Posterior cingulate gyrus (tissue), 11 donors: ENCODE results near the gene GPALPP1.
"Not testable (repeated sequence)": the region's sequence is repeated elsewhere in the genome, so short reads cannot be mapped to it uniquely, and the experiment has no call there.

ENCODE experiments used
- DNase-seq, 10 donors: peaks; one replicate each; pipeline versions ENCODE4 v3.0.0 to v3.0.0-alpha.2; 2020 to 2021; ENCODE audit warnings: mixed read lengths in 3 of 10
- intact Hi-C: fragments of 100-400 bp; cut with DNase I; formaldehyde crosslinking; loops from one replicate; pipeline ENCODE4 v1.15.1; 2023

The GPALPP1 gene

DNA sequence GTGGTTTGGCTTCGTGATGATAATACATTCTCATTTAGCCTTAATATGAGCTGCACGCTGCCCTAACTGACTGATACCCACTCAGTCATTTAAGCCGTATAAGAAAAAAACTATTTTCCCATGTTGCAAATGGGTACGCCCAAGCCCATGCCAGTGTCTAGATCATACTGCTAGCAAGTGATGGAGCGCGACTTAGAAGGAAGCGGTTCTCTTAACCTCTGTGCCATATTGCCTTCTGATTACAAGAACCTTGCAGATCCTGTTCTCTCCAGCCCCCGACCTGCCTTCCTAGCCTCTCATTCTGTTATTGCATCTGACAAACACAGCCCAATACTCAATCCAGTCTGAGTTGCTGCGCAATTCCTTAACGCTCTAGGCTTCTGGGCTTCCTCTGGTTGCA lies 603 bp downstream of the GPALPP1 start:
- intact Hi-C loops: no loop called here
- DNase-seq: no peak

DNA sequence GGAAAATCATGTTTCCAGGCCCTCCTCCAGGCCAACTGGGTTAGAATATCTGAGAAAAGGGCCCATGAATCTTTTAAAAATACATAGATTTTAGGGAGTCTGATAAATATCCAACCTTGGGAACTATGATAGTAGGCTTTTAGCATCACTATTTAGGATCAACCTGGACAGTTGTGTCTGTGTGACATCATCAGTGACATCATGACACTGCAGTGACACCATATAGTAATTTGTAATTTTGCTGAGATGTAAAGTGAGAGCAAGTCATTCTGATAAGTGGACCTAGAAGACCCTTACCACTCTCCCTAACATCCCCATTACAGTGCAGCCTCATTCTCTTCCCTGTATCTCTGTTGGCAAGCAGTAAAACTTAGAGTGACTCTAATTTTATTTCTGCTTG lies 14.1 kb downstream of the GPALPP1 start:
- intact Hi-C loops: no loop called here
- DNase-seq: no peak

DNA sequence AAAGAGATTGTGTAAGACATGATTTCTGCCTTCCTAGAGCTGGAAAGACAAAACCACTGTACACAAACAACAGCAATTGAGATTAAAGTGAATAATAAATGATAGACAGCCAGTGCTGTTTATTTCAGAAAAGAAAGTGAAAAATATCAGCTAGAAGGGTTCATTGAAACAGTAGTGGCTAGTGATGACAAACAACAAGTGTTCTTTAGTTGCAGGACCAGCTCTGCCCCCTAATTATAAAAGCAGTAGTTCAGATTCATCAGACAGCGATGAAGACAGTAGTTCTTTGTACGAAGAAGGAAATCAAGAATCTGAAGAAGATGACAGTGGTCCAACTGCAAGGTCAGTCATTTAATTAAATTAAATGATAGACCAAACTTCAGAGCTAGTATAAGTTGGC lies 14.8 kb downstream of the GPALPP1 start:
- intact Hi-C loops: no loop called here
- DNase-seq: no peak

DNA sequence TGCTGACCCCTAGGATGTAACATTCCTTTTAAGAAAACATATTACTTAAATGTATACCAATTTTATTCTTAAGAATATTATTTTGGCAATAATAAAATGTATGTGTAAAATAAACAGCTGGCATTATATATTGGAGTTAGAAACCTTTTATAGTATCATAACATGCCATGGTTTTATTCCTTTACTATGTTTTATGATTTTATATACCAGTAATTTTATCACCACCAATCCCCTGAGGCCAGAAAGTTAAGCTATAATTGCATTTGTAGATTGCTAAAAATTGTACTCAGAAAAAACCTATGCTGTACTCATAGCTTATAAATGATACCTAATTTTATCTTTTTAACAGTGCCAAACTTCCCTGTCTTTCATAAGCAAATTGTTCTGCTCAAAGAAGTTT lies 17.9 kb downstream of the GPALPP1 start:
- intact Hi-C loops: no loop called here
- DNase-seq: no peak

DNA sequence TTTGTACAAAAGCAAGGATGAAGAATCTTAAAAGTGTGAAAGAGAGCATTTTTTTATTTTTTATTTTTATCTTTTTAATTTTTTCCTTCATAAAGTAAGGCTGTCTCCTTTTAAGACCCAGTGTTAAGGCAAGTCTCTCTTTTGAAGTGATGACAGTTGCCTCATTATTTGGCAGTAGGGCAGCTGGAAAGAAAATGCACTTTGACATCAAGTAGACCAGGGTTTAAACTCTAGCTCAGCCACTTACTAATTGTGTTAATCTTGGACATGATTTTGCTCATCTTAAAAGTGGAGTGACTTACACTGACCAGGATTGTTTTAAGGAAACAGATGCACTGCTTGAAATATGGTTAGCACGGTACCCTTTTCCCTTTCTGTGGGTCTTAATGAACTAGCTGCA lies 18.5 kb downstream of the GPALPP1 start:
- no peak for DNase-seq
- intact Hi-C loops: no loop called here

DNA sequence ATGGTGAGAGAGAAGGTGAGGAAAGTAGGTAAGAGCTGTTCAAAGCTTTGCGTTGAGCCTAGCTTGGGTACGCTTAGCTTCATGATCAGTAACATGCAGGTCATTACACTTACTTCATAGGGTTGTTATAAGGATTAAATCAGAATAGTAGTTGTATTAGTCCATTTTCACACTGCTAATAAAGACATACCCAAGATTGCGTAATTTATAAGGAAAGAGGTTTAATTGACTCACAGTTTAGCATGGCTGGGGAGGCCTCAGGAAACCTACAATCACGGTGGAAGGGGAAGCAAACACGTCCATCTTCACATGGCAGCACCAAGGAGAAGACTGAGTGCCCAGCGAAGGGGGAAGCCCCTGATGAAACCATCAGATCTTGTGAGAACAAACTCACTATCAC lies 21.9 kb downstream of the GPALPP1 start:
- DNase-seq: no peak
- intact Hi-C loops: no loop called here

DNA sequence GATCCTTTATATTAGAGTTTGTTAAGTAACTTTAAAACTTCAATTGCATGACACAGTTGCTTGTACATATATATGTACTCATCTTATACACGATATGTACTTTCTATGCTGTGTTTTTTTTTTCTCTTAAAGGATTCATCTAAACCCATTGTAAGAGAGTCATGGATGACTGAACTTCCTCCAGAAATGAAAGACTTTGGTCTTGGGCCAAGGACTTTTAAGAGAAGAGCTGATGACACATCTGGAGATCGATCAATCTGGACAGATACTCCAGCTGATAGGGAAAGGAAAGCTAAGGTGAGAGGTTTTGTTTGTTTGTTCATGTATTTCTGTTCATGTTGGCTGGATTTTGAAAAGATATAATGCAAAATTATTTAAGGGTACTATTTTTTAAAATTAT lies 26.0 kb downstream of the GPALPP1 start:
- no peak for DNase-seq
- intact Hi-C loops: no loop called here

DNA sequence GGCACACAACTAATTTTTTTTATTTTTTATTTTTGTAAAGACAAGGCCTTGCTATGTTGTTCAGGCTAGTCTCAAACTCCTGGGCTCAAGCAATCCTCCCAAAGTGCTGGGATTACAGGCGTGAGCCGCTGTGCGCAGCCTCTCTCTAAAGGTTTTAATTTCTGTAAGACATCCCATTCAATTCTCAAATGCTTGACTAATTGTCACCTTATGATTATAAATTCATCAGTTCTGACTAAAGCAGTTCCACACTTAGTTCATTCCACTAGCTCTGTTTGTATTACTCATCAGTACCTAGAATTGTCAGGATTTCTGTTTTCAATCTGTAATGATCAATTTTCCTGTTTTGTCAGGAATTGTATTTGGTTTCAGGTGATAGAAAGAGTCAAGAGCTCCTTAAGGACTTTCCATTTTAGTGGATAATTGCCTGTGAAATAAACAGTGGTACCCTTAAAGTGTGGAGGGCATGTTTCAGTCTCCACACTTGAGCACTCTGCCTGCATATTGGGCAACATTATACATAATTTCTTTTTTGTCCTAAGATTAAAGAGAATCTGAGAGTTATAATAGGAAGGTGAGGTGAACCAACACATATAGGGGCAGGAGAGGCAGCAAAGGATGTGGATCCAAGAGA lies 27.6 kb downstream of the GPALPP1 start:
- intact Hi-C loops: no loop called here
- no peak for DNase-seq

DNA sequence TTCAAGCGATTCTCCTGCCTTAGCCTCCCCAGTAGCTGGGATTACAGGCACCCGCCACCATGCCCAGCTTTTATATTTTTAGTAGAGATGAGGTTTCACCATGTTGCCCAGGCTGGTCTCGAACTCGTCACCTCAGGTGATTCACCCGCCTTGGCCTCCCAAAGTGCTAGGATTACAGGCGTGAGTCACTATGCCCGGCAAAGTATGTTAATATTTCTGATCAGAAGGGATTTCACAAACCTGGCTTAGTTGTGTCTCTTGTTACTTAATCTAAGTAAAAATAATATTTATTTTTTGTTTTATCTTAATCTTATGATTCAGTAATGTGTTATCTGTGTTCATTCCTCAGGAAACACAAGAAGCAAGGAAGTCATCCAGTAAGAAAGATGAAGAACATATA lies 30.6 kb downstream of the GPALPP1 start:
- DNase-seq, intact Hi-C loops: not testable (repeated sequence)

DNA sequence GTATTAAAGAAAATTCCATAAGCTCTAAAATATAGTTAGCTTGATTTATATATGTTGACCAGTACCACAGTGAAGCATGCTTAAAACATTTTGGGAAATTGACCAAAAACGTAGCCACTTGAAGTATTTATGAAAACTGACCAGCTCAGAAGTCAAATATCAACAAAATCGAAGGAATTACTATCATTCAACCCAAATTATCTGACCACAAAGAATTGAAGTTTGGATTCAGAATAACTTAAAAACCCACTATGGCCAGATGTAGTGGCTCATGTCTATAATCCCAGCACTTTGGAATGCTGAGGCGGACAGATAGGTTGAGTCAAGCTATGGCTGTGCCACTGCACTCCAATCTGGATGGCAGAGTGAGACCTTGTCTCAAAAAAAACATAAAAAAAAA lies 31.9 kb downstream of the GPALPP1 start:
- no peak for DNase-seq
- intact Hi-C loops: no loop called here

DNA sequence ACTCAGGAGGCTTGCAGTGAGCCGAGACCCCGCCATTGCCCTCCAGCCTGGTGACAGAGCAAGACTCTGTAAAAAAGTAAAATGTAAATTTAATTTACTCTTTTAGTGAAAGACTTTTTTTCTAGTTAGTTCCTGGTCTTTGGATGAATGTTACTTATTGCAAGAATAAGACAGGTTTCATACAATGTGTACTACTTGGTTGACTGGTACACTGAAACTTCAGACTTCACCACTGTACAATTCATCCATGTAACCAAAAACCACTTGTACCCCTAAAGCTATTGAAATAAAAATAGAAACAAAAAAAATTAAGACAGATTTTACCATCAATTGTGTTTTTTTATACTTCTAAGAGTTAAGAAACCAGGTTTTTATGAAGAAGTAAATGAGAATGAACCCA lies 35.5 kb downstream of the GPALPP1 start:
- DNase-seq: no peak
- intact Hi-C loops: no loop called here

DNA sequence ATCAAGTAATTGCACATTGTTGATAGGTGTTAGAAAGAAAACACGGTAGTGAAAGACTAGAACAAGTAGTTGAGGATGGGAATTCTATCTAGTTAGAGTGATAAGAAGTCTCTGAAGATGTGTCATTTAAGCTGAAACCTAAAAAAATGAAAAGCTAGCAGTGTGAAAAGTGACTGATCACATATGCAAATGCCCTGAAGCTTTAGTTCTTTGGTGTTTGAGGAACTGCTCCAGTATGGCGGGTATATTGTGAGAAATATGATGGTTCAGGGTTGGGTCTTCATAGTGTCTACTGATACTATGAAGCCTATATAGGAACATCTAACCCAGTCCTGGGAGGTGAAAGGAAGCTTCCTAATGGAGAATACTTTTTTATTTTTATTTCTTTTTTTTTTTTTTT lies 45.0 kb downstream of the GPALPP1 start:
- intact Hi-C loops: no loop called here
- no peak for DNase-seq

DNA sequence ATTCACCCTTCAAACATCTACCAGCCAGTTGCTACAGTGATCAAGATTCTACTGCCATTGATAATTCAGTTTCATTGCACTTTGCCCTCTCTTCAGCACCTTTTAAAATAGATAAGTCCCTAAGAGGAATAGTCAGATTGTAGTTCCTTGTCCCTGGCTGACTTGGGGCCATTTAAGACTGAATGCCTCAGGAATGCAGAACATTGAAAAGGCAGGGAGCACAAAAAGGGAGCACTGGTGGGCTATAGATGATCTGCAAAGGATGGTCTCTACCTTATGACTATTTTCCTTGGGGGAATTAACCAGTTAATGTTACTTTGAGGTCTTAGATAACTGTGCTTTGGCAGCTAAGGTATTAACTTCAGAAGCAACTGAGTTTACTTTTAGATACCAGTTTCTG lies 46.9 kb downstream of the GPALPP1 start:
- DNase-seq: no peak
- intact Hi-C loops: no loop called here

DNA sequence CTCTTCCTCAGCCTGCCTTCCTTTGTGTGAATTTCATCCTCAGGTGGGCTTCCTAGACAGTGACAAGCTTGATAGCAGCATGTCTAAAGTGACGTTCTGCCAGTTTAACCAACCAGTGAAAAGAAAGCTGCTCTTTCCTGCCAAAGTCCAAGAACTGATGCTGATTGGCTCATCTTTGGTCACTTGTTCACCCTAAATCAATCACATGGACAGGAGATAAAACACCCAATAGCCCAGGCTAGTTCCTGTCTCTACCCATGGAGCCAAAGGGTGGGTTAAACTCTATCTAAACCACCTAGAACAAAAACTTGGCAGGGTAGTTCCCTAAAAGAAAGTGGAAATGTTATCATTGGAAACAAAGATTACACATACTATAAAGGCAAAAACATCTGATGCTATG lies 50.8 kb downstream of the GPALPP1 start:
- intact Hi-C loops: no loop called here
- no peak for DNase-seq

DNA sequence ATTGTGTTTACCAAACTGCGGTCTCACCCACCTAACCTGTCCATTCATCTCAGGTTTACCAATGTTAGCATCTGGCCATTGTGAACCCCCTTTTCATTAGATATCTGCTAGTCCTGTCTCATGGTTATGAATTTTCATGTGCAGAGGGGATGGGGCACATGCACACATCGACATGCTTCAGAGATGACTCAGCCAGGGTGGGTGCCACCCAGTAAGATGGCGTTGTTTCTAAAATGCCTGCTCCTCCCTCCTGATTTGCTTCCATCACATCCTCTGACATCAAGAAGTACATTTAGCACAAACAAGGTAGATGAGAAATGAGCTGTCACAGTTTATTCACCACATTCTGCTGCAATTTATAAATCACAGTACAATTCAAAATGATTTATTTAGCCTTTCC lies 51.3 kb downstream of the GPALPP1 start:
- intact Hi-C loops: no loop called here
- DNase-seq: no peak

DNA sequence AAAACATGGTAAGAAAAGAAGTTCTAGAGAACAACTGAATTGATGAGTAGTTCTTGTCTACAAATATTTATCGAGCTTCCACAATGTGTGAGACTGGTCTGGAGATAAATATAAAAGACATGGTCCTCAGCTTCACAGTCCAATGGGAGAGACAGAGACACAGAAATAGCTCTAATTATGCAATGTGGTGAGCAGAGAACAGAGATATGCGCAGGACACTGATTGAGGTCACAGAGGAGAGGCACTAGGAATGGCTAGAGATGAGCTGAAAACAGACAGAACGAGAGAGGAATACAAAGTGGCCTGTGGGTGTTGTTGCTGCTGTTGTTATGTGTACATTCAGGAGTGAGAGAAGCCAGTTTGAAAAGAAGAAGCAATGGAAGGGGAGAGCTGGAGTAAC lies 53.2 kb downstream of the GPALPP1 start:
- DNase-seq: no peak
- intact Hi-C loops: no loop called here

DNA sequence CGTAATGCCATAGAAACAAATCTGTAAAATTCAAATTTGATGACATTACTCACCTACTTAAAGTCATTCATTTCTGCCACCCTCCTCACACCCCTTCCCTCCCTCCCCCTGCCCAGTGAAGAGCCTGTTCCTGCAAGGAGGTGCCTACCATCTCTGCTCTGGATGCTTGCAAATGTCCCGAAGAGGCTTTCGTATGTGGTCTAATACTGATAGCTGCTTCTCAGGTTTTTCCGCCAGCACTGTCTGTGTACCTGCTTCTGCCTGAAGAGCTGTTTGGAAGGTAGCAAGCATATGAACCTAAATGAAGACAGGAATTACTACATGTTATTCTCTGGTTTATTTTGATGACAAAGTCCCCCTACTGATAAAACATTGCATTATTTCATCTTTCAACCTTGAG lies 57.1 kb downstream of the GPALPP1 start:
- no peak for DNase-seq
- intact Hi-C loops: no loop called here

DNA sequence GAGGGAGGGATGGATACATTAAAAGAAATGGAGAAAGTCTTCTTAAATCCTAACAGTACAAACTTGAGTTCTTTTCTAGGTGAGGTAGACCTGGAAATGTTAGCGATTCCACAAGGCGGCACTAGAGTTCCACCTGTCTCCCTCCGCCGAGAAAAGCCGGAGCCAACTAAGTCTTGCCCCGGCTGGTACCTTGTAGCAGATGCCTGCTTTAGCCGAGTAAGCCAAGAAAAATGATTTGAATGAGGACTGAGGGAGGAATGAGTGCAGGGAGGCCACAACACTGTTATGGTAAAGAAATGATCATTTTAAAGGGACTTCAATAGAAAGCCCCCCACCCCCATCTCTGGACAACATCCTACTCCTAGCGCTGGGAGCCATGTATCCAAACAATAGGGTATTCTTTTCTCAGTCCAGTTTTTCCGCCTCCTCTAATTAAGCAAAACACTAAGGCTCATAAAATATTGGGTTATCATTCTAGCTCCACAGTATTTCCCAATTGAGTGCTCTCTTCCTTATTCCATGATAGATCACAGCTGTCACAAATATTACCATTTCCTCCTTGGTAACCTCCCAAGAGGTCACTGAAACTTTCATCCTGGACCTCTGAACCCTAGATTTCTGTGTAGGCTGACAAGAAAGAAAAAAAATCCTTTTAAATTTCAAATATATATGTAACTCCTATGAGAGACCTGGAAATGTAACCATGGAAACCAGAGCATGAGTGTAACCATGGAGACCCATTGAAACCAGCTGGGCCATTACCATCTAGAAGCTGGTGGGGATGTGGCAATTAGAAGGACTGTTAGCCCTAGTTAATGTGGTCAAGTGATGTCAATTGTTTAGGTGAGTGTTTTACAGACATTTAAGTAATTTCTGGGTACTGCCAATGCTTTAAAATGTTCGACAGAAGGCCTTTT lies 58.3 kb downstream of the GPALPP1 start:
- intact Hi-C loops: loop anchor here (1.0 kb wide), 3 partner anchors 147 to 262 kb away; no protein-coding TSS in a partner anchor
- peak; percentile 66 to 97 (median 82) for DNase-seq

DNA sequence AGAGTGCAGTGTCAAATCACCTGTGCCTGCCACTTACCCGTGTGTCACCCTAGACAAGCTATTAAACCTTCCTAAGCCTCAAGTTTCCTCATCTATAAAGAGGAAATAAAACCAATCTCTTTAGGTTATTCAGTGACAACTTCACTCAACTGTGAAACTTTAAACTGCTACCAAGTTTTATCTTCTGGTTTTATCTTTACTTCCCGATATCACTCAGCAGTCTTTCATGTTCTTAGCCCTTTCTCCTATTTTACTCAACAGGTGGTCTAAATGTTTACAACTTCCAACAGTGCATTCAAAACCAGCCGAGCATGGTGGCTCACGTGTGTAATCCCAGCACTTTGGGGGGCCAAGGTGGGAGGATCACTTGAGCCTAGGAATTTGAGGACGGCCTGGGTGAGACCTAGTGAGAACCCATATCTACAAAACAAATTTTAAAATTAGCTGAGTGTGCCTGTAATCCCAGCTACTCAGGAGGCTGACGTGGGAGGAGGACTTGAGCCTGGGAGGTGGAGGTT lies 59.6 kb downstream of the GPALPP1 start:
- intact Hi-C loops: no loop called here
- DNase-seq: no peak

DNA sequence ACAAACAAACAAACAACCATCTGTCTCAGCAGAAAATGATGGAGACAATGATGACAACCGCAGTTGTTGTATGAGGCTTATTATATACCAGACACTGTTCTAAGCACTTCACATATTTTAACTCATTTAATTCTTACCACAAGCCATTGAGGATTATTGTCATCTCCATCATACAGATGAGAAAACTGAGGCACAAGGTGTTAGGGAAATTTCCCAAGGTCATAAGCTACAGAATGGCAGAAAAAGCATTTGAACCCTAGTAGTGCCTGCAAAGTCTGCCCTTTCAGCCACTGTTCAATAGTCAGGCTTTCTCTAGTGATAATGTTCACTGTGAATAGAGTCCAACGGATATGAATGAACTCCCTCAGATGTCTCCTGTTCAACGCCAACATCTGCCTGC lies 60.1 kb downstream of the GPALPP1 start:
- intact Hi-C loops: no loop called here

DNA sequence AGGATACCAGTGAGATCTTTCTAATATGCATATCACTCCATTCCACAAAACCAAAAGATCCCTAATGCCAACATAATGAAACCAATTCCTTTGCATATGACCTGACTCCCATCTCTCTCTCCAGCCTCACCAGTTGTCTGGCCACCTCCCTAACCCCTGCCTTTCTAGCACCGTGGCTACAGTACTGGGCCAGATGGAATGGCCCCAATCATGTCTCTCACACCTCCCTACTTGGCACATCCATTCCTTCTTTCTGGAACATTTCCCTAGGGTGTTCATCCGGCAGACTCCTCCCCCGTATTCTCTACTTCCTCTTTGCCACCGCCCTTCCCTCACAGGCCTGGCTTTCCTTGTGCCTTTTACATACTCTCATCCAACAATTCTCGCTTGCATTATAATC lies 62.0 kb downstream of the GPALPP1 start:
- intact Hi-C loops: loop anchor here (5.0 kb wide), 1 partner anchor 71 kb away; the partner anchor contains the start of gene GTF2F2
- no peak for DNase-seq

More for the DNA sequence above, 60.1 kb downstream of the GPALPP1 start:
- no peak for DNase-seq
